H9 (cell line): ENCODE measurements around the gene PEX5. TPM values are rescaled to one million over a fixed set of nuclear protein-coding genes. Genes with fewer than 3 reads are reported as not detected.

Experiments
- DNase-seq: peaks from one replicate; pipeline ENCODE4 v3.0.0-alpha.2; 2017
- H2AFZ ChIP-seq: one replicate; pipeline ENCODE4 v1.6.1; 2013; ENCODE audit warnings: mild to moderate bottlenecking, low read length, control low read depth, moderate library complexity
- H2AK5ac ChIP-seq: 2 replicates; pipeline ENCODE4 v1.6.1; 2013; ENCODE audit warnings: low read length, control low read depth, mixed read lengths; ENCODE audit not compliant: insufficient read length
- H2BK120ac ChIP-seq: one replicate; pipeline ENCODE4 v1.6.1; 2013; ENCODE audit warnings: low read depth, mild to moderate bottlenecking, low read length, control low read depth, inconsistent platforms; ENCODE audit not compliant: poor library complexity, severe bottlenecking
- H2BK12ac ChIP-seq: 2 replicates; pipeline ENCODE4 v1.6.1; 2013; ENCODE audit warnings: low read length, control low read depth, mixed read lengths, low read depth; ENCODE audit not compliant: insufficient read length
- H2BK15ac ChIP-seq: 2 replicates; pipeline ENCODE4 v1.6.1; 2013; ENCODE audit warnings: low read depth, low read length, control low read depth
- H2BK20ac ChIP-seq: one replicate; pipeline ENCODE4 v1.6.1; 2013; ENCODE audit warnings: low read depth, mild to moderate bottlenecking, low read length, control low read depth, inconsistent platforms; ENCODE audit not compliant: poor library complexity, severe bottlenecking
- H2BK5ac ChIP-seq: 2 replicates; pipeline ENCODE4 v1.6.1; 2013; ENCODE audit warnings: low read length, control low read depth, mixed read lengths; ENCODE audit not compliant: insufficient read length
- H3K14ac ChIP-seq: 2 replicates; pipeline ENCODE4 v1.6.1; 2013; ENCODE audit warnings: low read length, control low read depth; ENCODE audit not compliant: insufficient read depth
- H3K18ac ChIP-seq: 2 replicates; pipeline ENCODE4 v1.6.1; 2013; ENCODE audit warnings: low read depth, mild to moderate bottlenecking, mixed read lengths, low read length, control low read depth; ENCODE audit not compliant: insufficient read length
- H3K23ac ChIP-seq: 2 replicates; pipeline ENCODE4 v1.6.1; 2013; ENCODE audit warnings: low read length, control low read depth, mixed read lengths, low read depth; ENCODE audit not compliant: insufficient read length
- H3K23me2 ChIP-seq: 2 replicates; pipeline ENCODE4 v1.6.1; 2013; ENCODE audit warnings: low read depth, mild to moderate bottlenecking, mixed read lengths, low read length, control low read depth; ENCODE audit not compliant: insufficient read length, poor library complexity, severe bottlenecking
- H3K27ac ChIP-seq: 2 replicates; pipeline ENCODE4 v1.5.1; 2013; ENCODE audit warnings: low read length, control low read depth, mixed read lengths, low read depth; ENCODE audit not compliant: insufficient read length
- H3K27me3 ChIP-seq: 2 replicates; pipeline ENCODE4 v1.6.1; 2013; ENCODE audit warnings: low read length, control low read depth, inconsistent platforms; ENCODE audit not compliant: insufficient read depth
- H3K4ac ChIP-seq: 2 replicates; pipeline ENCODE4 v1.6.1; 2013; ENCODE audit warnings: low read depth, mild to moderate bottlenecking, control low read depth, inconsistent platforms, low read length, moderate library complexity
- H3K4me1 ChIP-seq: 2 replicates; pipeline ENCODE4 v1.6.1; 2013; ENCODE audit warnings: low read length, control low read depth, inconsistent platforms; ENCODE audit not compliant: insufficient read depth
- H3K4me2 ChIP-seq: 2 replicates; pipeline ENCODE4 v1.6.1; 2013; ENCODE audit warnings: low read length, control low read depth, mixed read lengths; ENCODE audit not compliant: insufficient read length, insufficient read depth
- H3K56ac ChIP-seq: 2 replicates; pipeline ENCODE4 v1.6.1; 2013; ENCODE audit warnings: low read depth, mild to moderate bottlenecking, mixed read lengths, low read length, control low read depth; ENCODE audit not compliant: insufficient read length
- H3K79me1 ChIP-seq: 2 replicates; pipeline ENCODE4 v1.6.1; 2013; ENCODE audit warnings: low read depth, mild to moderate bottlenecking, moderate library complexity, low read length, control low read depth, inconsistent platforms; ENCODE audit not compliant: insufficient read depth, poor library complexity, severe bottlenecking
- H3K79me2 ChIP-seq: 2 replicates; pipeline ENCODE4 v1.6.1; 2013; ENCODE audit warnings: low read length, control low read depth, inconsistent platforms; ENCODE audit not compliant: insufficient read depth
- H3K9ac ChIP-seq: 2 replicates; pipeline ENCODE4 v1.6.1; 2013; ENCODE audit warnings: low read length, control low read depth, mixed read lengths; ENCODE audit not compliant: insufficient read length; ENCODE audit errors: extremely low read depth
- H3K9me3 ChIP-seq: one replicate; pipeline ENCODE4 v1.6.1; 2013; ENCODE audit warnings: low read depth, low read length, inconsistent platforms; ENCODE audit not compliant: control insufficient read depth
- H3T11ph ChIP-seq: one replicate; pipeline ENCODE4 v1.6.1; 2013; ENCODE audit warnings: mild to moderate bottlenecking, low read length, control low read depth, inconsistent platforms
- H4K20me1 ChIP-seq: one replicate; pipeline ENCODE4 v1.6.1; 2013; ENCODE audit not compliant: control insufficient read depth, insufficient read length, insufficient read depth
- H4K5ac ChIP-seq: 2 replicates; pipeline ENCODE4 v1.6.1; 2013; ENCODE audit warnings: low read depth, mild to moderate bottlenecking, mixed read lengths, low read length, control low read depth; ENCODE audit not compliant: insufficient read length
- H4K8ac ChIP-seq: replicated peaks from 2 replicates; pipeline ENCODE4 v1.6.1; 2013; ENCODE audit warnings: low read length, control low read depth, mixed read lengths, low read depth; ENCODE audit not compliant: insufficient read length
- H4K91ac ChIP-seq: 2 replicates; pipeline ENCODE4 v1.6.1; 2013; ENCODE audit warnings: low read depth, mild to moderate bottlenecking, moderate library complexity, mixed read lengths, low read length, control low read depth; ENCODE audit not compliant: insufficient read length
- H3K27ac Mint-ChIP-seq, 3 experiments: 2 replicates in 2 of 3; 3 replicates in 1 of 3; pipeline ENCODE4 v1.8.0; 2020 to 2021; ENCODE audit warnings: mixed read lengths in 3 of 3, mild to moderate bottlenecking in 1 of 3, moderate library complexity in 1 of 3
- H3K27me3 Mint-ChIP-seq: 2 replicates; pipeline ENCODE4 v1.8.0; 2021; ENCODE audit warnings: low read depth, mild to moderate bottlenecking, moderate library complexity, mixed read lengths
- H3K36me3 Mint-ChIP-seq, 3 experiments: 2 replicates in 2 of 3; 3 replicates in 1 of 3; pipeline ENCODE4 v1.8.0; 2020 to 2021; ENCODE audit warnings: low read depth in 3 of 3, mixed read lengths in 3 of 3; ENCODE audit not compliant: insufficient read depth in 1 of 3
- H3K4me1 Mint-ChIP-seq, 2 experiments: 2 replicates each; pipeline ENCODE4 v1.8.0; 2020; ENCODE audit warnings: mixed read lengths in 2 of 2
- H3K4me3 Mint-ChIP-seq, 2 experiments: 2 replicates in 1 of 2; 3 replicates in 1 of 2; pipeline ENCODE4 v1.8.0; 2020 to 2021; ENCODE audit warnings: mild to moderate bottlenecking in 2 of 2, mixed read lengths in 2 of 2, moderate library complexity in 1 of 2
- H3K9me3 Mint-ChIP-seq, 2 experiments: 2 replicates in 1 of 2; 3 replicates in 1 of 2; pipeline ENCODE4 v1.8.0; 2020; ENCODE audit warnings: mild to moderate bottlenecking in 2 of 2, mixed read lengths in 2 of 2, moderate library complexity in 1 of 2
- CTCF ChIP-seq: fragments of 200-600 bp; sonication (generic); conservative IDR thresholded peaks from 3 replicates; pipeline ENCODE4 v1.8.0; 2021; ENCODE audit warnings: antibody characterized with exemption, mild to moderate bottlenecking
- WGBS: extraction: QIAGEN DNeasy Blood & Tissue Kit; methylation state at CpG from one replicate; pipeline ENCODE4 v1.1.7; 2013; ENCODE audit warnings: missing lambda C conversion rate, low lambda C conversion rate, mixed read lengths; ENCODE audit not compliant: insufficient read length; ENCODE audit errors: extremely low coverage; 5-methylcytosine and 5-hydroxymethylcytosine counted together
- total RNA-seq: library from RNA; stranded (reverse); gene quantifications from 2 replicates; pipeline ENCODE4 v1.2.1, GENCODE V29; 2021

Gene PEX5
- total RNA-seq, 1 experiment from 2014 or later, result 40.5 TPM

- Histone ChIP-seq H3K14ac (no peak overlapping the region; the same call in 1 of the 2 replicates), H3K9me3 (peaks cover 8% of the 10 kb centered on the region), H3K18ac (no peak overlapping the region), H3K4me1 (no peaks in the 10 kb centered on the region), H2BK120ac (no peak overlapping the region), H3K56ac (no peak overlapping the region), H4K5ac (no peak overlapping the region), H4K8ac (no peak overlapping the region), H2BK15ac (no peak overlapping the region), H2BK12ac (no peak overlapping the region), H3K27me3 (no peaks in the 10 kb centered on the region), H3K23me2 (peaks cover 3% of the 10 kb centered on the region), H4K91ac (no peak overlapping the region), H3K27ac (no peak overlapping the region), H3K79me1 (no peaks in the 10 kb centered on the region), H4K20me1 (no peaks in the 10 kb centered on the region), H2AK5ac (no peak overlapping the region), H2BK5ac (no peak overlapping the region), H3T11ph (no peak overlapping the region), H3K79me2 (no peaks in the 10 kb centered on the region), H3K9ac (no peak overlapping the region), H3K4me2 (no peak overlapping the region), H3K23ac (no peak overlapping the region), H3K4ac (no peak overlapping the region), H2BK20ac (no peak overlapping the region), H2AFZ (no peak overlapping the region)
- no peak for DNase-seq
- Mint-ChIP-seq H3K27ac (no peak overlapping the region), H3K4me1 (peaks cover 6 to 8% of the 10 kb centered on the region in 2 experiments), H3K4me3 (no peak overlapping the region), H3K36me3 (peaks cover 0 to 7% (median 3%) of the 10 kb centered on the region in 3 experiments; a peak in 3 of 7 replicates), H3K9me3 (peaks cover 6 to 15% of the 10 kb centered on the region in 2 experiments; a peak in 4 of 5 replicates), H3K27me3 (peaks cover 27% of the 10 kb centered on the region)
- no CpG with 5 or more reads among the region's 7 CpGs for WGBS
- TF ChIP-seq CTCF, result no peak
These were observed 29.3 kb upstream of the PEX5 start for GRCh38 chr12:7160183-7160582.
